GM12891 (cell line): Measurements from ENCODE around the gene DGAT2.

ENCODE experiments used
- POLR2A ChIP-seq: IDR thresholded peaks from 2 replicates; pipeline ENCODE4 v1.6.1; 2011; ENCODE audit warnings: low read depth, low read length, control low read depth
- POLR2AphosphoS5 ChIP-seq: IDR thresholded peaks from 2 replicates; pipeline ENCODE4 v1.6.1; 2011; ENCODE audit warnings: low read depth, low read length, control low read depth
- TAF1 ChIP-seq: IDR thresholded peaks from 2 replicates; pipeline ENCODE4 v1.6.1; 2011; ENCODE audit warnings: low read depth, low read length, control low read depth

DNA sequence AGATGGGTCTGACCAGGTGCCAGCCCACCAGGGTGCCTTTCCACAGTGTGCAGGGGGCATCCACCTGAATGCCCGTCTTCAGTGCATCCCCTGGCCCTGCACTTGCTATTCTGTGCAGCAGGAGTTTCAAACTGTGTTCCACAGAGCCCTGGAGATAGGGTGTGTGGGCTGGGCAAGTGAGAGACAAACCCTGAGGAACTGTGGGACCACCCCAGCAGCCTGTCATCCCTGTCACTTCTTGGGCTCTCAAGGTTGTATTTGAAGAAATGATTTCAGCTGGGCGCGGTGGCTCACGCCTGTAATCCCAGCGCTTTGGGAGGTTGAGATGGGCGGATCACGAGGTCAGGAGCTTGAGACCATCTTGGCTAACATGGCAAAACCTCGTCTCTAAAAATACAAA is 6.4 kb upstream of the DGAT2 start:
- TF ChIP-seq POLR2AphosphoS5 (no peak), POLR2A (no peak), TAF1 (no peak)
